ENCODE data around the gene AAR2.

The AAR2 gene

GRCh38 chr20:36225666-36226065 lies 10.6 kb upstream of the AAR2 start:
- DNase-seq (ENCODE audit: insufficient read length), result no peak
- no peak for TF ChIP-seq POLR2AphosphoS5 (IDR thresholded peaks at IDR 0.05; ENCODE audit: low read depth, low read length)
- TF ChIP-seq POLR2A (IDR thresholded peaks at IDR 0.05; ENCODE audit: low read depth, low read length), result no peak
- no peak for TF ChIP-seq TAF1 (IDR thresholded peaks at IDR 0.05; ENCODE audit: borderline replicate concordance, low read depth, low read length)
- FAIRE-seq, result no peak

GRCh38 chr20:36228770-36229169 lies 7.5 kb upstream of the AAR2 start:
- DNase-seq (ENCODE audit: insufficient read length) (no peak), FAIRE-seq (no peak)
- TF ChIP-seq TAF1 (IDR thresholded peaks at IDR 0.05; ENCODE audit: borderline replicate concordance, low read depth, low read length), result no peak
- no peak for TF ChIP-seq POLR2A (IDR thresholded peaks at IDR 0.05; ENCODE audit: low read depth, low read length)
- no peak for TF ChIP-seq POLR2AphosphoS5 (IDR thresholded peaks at IDR 0.05; ENCODE audit: low read depth, low read length)

GRCh38 chr20:36230019-36230418 lies 6.3 kb upstream of the AAR2 start:
- no peak for TF ChIP-seq POLR2AphosphoS5 (IDR thresholded peaks at IDR 0.05; ENCODE audit: low read depth, low read length)
- no peak for TF ChIP-seq TAF1 (IDR thresholded peaks at IDR 0.05; ENCODE audit: borderline replicate concordance, low read depth, low read length)
- no peak for TF ChIP-seq POLR2A (IDR thresholded peaks at IDR 0.05; ENCODE audit: low read depth, low read length)
- FAIRE-seq (no peak), DNase-seq (ENCODE audit: insufficient read length) (no peak)

- FAIRE-seq, result no peak
Observed at GRCh38 chr20:36231331-36231730, 4.9 kb upstream of the AAR2 start.

GRCh38 chr20:36234771-36235320 lies 1.4 kb upstream of the AAR2 start:
- FAIRE-seq (no peak), DNase-seq (ENCODE audit: insufficient read length) (no peak)
- TF ChIP-seq POLR2A (IDR thresholded peaks at IDR 0.05; ENCODE audit: low read depth, low read length), result no peak
- no peak for TF ChIP-seq POLR2AphosphoS5 (IDR thresholded peaks at IDR 0.05; ENCODE audit: low read depth, low read length)
- TF ChIP-seq TAF1 (IDR thresholded peaks at IDR 0.05; ENCODE audit: borderline replicate concordance, low read depth, low read length), result no peak

More at GRCh38 chr20:36231331-36231730, 4.9 kb upstream of the AAR2 start:
- TF ChIP-seq TAF1 (IDR thresholded peaks at IDR 0.05; ENCODE audit: borderline replicate concordance, low read depth, low read length), result no peak
- no peak for TF ChIP-seq POLR2AphosphoS5 (IDR thresholded peaks at IDR 0.05; ENCODE audit: low read depth, low read length)
- TF ChIP-seq POLR2A (IDR thresholded peaks at IDR 0.05; ENCODE audit: low read depth, low read length), result no peak
- no peak for DNase-seq (ENCODE audit: insufficient read length)

GRCh38 chr20:36236786-36237121 lies 476 bp downstream of the AAR2 start:
- TF ChIP-seq POLR2A (IDR thresholded peaks at IDR 0.05; ENCODE audit: low read depth, low read length), result no peak
- TF ChIP-seq TAF1 (IDR thresholded peaks at IDR 0.05; ENCODE audit: borderline replicate concordance, low read depth, low read length), result no peak
- FAIRE-seq (peak; percentile 40), DNase-seq (ENCODE audit: insufficient read length) (no peak)

GRCh38 chr20:36237477-36237876 lies 1.2 kb downstream of the AAR2 start:
- TF ChIP-seq POLR2AphosphoS5 (IDR thresholded peaks at IDR 0.05; ENCODE audit: low read depth, low read length) (no peak), TAF1 (IDR thresholded peaks at IDR 0.05; ENCODE audit: borderline replicate concordance, low read depth, low read length) (no peak), POLR2A (IDR thresholded peaks at IDR 0.05; ENCODE audit: low read depth, low read length) (no peak)
- FAIRE-seq (no peak), DNase-seq (ENCODE audit: insufficient read length) (no peak)

GRCh38 chr20:36238153-36238552 lies 1.9 kb downstream of the AAR2 start:
- FAIRE-seq (no peak), DNase-seq (ENCODE audit: insufficient read length) (no peak)
- TF ChIP-seq TAF1 (IDR thresholded peaks at IDR 0.05; ENCODE audit: borderline replicate concordance, low read depth, low read length) (no peak), POLR2A (IDR thresholded peaks at IDR 0.05; ENCODE audit: low read depth, low read length) (no peak), POLR2AphosphoS5 (IDR thresholded peaks at IDR 0.05; ENCODE audit: low read depth, low read length) (no peak)

GRCh38 chr20:36238760-36239159 lies 2.5 kb downstream of the AAR2 start:
- DNase-seq (ENCODE audit: insufficient read length), result no peak
- no peak for TF ChIP-seq POLR2AphosphoS5 (IDR thresholded peaks at IDR 0.05; ENCODE audit: low read depth, low read length)
- no peak for TF ChIP-seq TAF1 (IDR thresholded peaks at IDR 0.05; ENCODE audit: borderline replicate concordance, low read depth, low read length)
- no peak for TF ChIP-seq POLR2A (IDR thresholded peaks at IDR 0.05; ENCODE audit: low read depth, low read length)
- no peak for FAIRE-seq

GRCh38 chr20:36240076-36240475 lies 3.8 kb downstream of the AAR2 start:
- FAIRE-seq (no peak), DNase-seq (ENCODE audit: insufficient read length) (no peak)
- no peak for TF ChIP-seq POLR2A (IDR thresholded peaks at IDR 0.05; ENCODE audit: low read depth, low read length)
- TF ChIP-seq TAF1 (IDR thresholded peaks at IDR 0.05; ENCODE audit: borderline replicate concordance, low read depth, low read length), result no peak
- TF ChIP-seq POLR2AphosphoS5 (IDR thresholded peaks at IDR 0.05; ENCODE audit: low read depth, low read length), result no peak

GRCh38 chr20:36241678-36242077 lies 5.4 kb downstream of the AAR2 start:
- TF ChIP-seq TAF1 (IDR thresholded peaks at IDR 0.05; ENCODE audit: borderline replicate concordance, low read depth, low read length), result no peak
- TF ChIP-seq POLR2AphosphoS5 (IDR thresholded peaks at IDR 0.05; ENCODE audit: low read depth, low read length), result no peak
- no peak for TF ChIP-seq POLR2A (IDR thresholded peaks at IDR 0.05; ENCODE audit: low read depth, low read length)
- DNase-seq (ENCODE audit: insufficient read length), result no peak
- FAIRE-seq, result no peak

- TF ChIP-seq POLR2AphosphoS5 (IDR thresholded peaks at IDR 0.05; ENCODE audit: low read depth, low read length), result no peak
- TF ChIP-seq TAF1 (IDR thresholded peaks at IDR 0.05; ENCODE audit: borderline replicate concordance, low read depth, low read length), result no peak
- TF ChIP-seq POLR2A (IDR thresholded peaks at IDR 0.05; ENCODE audit: low read depth, low read length), result no peak
- DNase-seq (ENCODE audit: insufficient read length) (no peak), FAIRE-seq (no peak)
Observed at GRCh38 chr20:36243726-36244125, 7.4 kb downstream of the AAR2 start.

GRCh38 chr20:36246401-36246800 lies 10.1 kb downstream of the AAR2 start:
- DNase-seq (ENCODE audit: insufficient read length) (no peak), FAIRE-seq (no peak)
- TF ChIP-seq POLR2A (IDR thresholded peaks at IDR 0.05; ENCODE audit: low read depth, low read length) (no peak), POLR2AphosphoS5 (IDR thresholded peaks at IDR 0.05; ENCODE audit: low read depth, low read length) (no peak), TAF1 (IDR thresholded peaks at IDR 0.05; ENCODE audit: borderline replicate concordance, low read depth, low read length) (no peak)

Data from GM12892 (cell line).